Activated CD8-positive, alpha-beta T cell treated with anti-CD3 and anti-CD28 coated beads, Interleukin-2, amount 10 ng/mL, durations not matched to agents 7 days and 5 days (primary cell): ENCODE data around the gene NOL4L. TPM values are rescaled to one million over a fixed set of nuclear protein-coding genes. Genes with fewer than 3 reads are reported as not detected.
"Not testable (repeated sequence)": the region's sequence is repeated elsewhere in the genome, so short reads cannot be mapped to it uniquely, and the experiment has no call there.

Experiments used
- ATAC-seq: fragments of 150-1000 bp; cut with Tn5 transposase; one replicate; pipeline ENCODE4 v1.10.0; 2021; ENCODE audit warnings: moderate library complexity
- CTCF ChIA-PET: fragments of 350-600 bp; sonication (Branson Sonifier 250); formaldehyde crosslinking; loops from one replicate; lab custom pipeline; 2021; ENCODE audit warnings: antibody characterized with exemption; lab: Charles Lee
- POLR2A ChIA-PET: fragments of 350-600 bp; sonication (Branson Sonifier 250); formaldehyde crosslinking; loops from one replicate; lab custom pipeline; 2021; ENCODE audit warnings: antibody characterized with exemption; lab: Charles Lee
- DNase-seq: peaks from one replicate; pipeline ENCODE4 v3.0.0-alpha.2; 2020
- H3K27ac Mint-ChIP-seq: one replicate; pipeline ENCODE4 v1.8.0; 2021; ENCODE audit warnings: mild to moderate bottlenecking, mixed read lengths
- H3K27me3 Mint-ChIP-seq: one replicate; pipeline ENCODE4 v1.8.0; 2021; ENCODE audit warnings: low read depth, mixed read lengths
- H3K36me3 Mint-ChIP-seq: one replicate; pipeline ENCODE4 v1.8.0; 2021; ENCODE audit warnings: low read depth, mixed read lengths
- H3K4me1 Mint-ChIP-seq: one replicate; pipeline ENCODE4 v1.8.0; 2021; ENCODE audit warnings: low read depth, mixed read lengths
- H3K4me3 Mint-ChIP-seq: one replicate; pipeline ENCODE4 v1.8.0; 2021; ENCODE audit warnings: mild to moderate bottlenecking, mixed read lengths
- H3K9me3 Mint-ChIP-seq: one replicate; pipeline ENCODE4 v1.8.0; 2022; ENCODE audit warnings: mixed read lengths; ENCODE audit not compliant: insufficient read depth
- total RNA-seq, 2 experiments: library from RNA; stranded (reverse); gene quantifications; one replicate each; pipeline ENCODE4 v1.2.3, GENCODE V29; 2021

The NOL4L gene
- total RNA-seq, 2 experiments from 2014 or later: 22.2 to 24.5 TPM

- H3K36me3 Mint-ChIP-seq: peaks cover 23% of the 10 kb centered on the region
- no peak overlapping the region for H3K27ac Mint-ChIP-seq
- H3K9me3 Mint-ChIP-seq: no peaks in the 10 kb centered on the region
- no peak for DNase-seq
- CTCF ChIA-PET: no interaction called here
- POLR2A ChIA-PET: no interaction called here
- no peaks in the 10 kb centered on the region for H3K27me3 Mint-ChIP-seq
- no peak overlapping the region for H3K4me3 Mint-ChIP-seq
- no peak for ATAC-seq
- peaks cover 4% of the 10 kb centered on the region for H3K4me1 Mint-ChIP-seq
Observed at GRCh38 chr20:32493356-32493755, 91.8 kb downstream of the NOL4L start.

GRCh38 chr20:32491764-32492151 is 93.4 kb downstream of the NOL4L start:
- H3K27ac Mint-ChIP-seq, POLR2A ChIA-PET, ATAC-seq, H3K27me3 Mint-ChIP-seq, H3K4me3 Mint-ChIP-seq, H3K4me1 Mint-ChIP-seq, DNase-seq, H3K9me3 Mint-ChIP-seq: not testable (repeated sequence)
- CTCF ChIA-PET: interaction anchor here (0.9 kb wide), 1 partner anchor 8 kb away, joined by 3 read pairs; no protein-coding TSS in a partner anchor
- peaks cover 30% of the 10 kb centered on the region for H3K36me3 Mint-ChIP-seq

DNA sequence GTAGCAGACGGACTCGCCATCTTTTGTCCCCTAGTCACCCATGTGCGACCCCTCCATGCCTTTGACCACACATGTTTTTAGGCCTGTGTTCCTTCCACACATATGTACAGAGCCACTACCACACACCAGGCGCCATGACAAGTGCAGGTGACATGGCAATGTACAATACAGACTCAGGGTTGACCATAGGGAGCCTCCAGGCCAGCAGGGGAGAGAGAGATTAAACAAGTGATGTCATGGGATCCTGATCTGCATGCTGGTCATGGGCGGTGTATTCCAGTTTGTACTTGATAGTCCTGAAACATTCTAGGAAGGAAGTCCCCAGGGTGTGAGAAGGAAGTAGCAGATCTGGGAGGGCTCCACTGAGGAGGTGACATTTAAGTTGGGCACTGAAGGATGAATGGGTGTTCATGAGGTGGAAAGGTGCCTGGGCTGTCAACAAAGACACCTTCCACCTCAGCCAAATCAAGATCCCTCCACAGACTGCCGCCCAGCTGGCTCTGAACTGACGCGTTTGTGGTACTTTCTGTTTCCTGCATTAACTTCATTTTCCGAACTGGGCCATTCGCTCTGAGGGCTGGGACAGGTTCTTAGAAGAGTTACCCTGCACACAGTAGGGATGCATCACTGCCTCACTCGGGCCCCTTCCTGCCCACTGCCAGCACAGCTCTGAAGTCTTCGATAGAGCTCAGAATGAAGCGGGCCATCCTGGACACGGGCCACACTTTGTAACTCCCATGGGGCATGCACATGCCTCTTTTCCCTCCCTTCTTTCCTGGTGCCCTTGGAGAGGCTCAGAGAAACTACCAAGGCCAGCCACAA is 94.0 kb downstream of the NOL4L start:
- Mint-ChIP-seq H3K4me1 (peaks cover 9% of the 10 kb centered on the region), H3K9me3 (no peaks in the 10 kb centered on the region), H3K4me3 (no peak overlapping the region), H3K27ac (no peak overlapping the region), H3K36me3 (peaks cover 36% of the 10 kb centered on the region), H3K27me3 (no peaks in the 10 kb centered on the region)
- ATAC-seq: no peak
- ChIA-PET CTCF (interaction anchor here (0.9 kb wide), 1 partner anchor 9 kb away, joined by 3 read pairs; no protein-coding TSS in a partner anchor), POLR2A (no interaction called here)
- DNase-seq: no peak

- Mint-ChIP-seq H3K36me3 (peaks cover 36% of the 10 kb centered on the region), H3K27ac (no peak overlapping the region), H3K9me3 (no peaks in the 10 kb centered on the region), H3K27me3 (no peaks in the 10 kb centered on the region), H3K4me3 (no peak overlapping the region), H3K4me1 (peaks cover 19% of the 10 kb centered on the region)
- CTCF ChIA-PET: interaction anchor here (1.5 kb wide), 1 partner anchor 164 kb away, joined by 4 read pairs; no protein-coding TSS in a partner anchor
- ATAC-seq (no peak), DNase-seq (no peak)
- POLR2A ChIA-PET: interaction anchor here (0.6 kb wide), 1 partner anchor 53 kb away, joined by 3 read pairs; no protein-coding TSS in a partner anchor
Observed at GRCh38 chr20:32488066-32488838, 96.9 kb downstream of the NOL4L start.

GRCh38 chr20:32487381-32487780 is 97.8 kb downstream of the NOL4L start:
- peaks cover 35% of the 10 kb centered on the region for H3K36me3 Mint-ChIP-seq
- DNase-seq (no peak), ATAC-seq (no peak)
- H3K4me1 Mint-ChIP-seq: peaks cover 20% of the 10 kb centered on the region
- POLR2A ChIA-PET: no interaction called here
- no peak overlapping the region for H3K4me3 Mint-ChIP-seq
- no peaks in the 10 kb centered on the region for H3K9me3 Mint-ChIP-seq
- no peaks in the 10 kb centered on the region for H3K27me3 Mint-ChIP-seq
- CTCF ChIA-PET: no interaction called here
- no peak overlapping the region for H3K27ac Mint-ChIP-seq

- H3K9me3 Mint-ChIP-seq: no peaks in the 10 kb centered on the region
- ChIA-PET CTCF (interaction anchor here (1.0 to 3.1 kb wide), 8 partner anchors 18 to 188 kb away, joined by 3 to 14 read pairs (median 4); partner anchors contain the start of genes ASXL1 and C20orf203), POLR2A (no interaction called here)
- ATAC-seq (no peak), DNase-seq (no peak)
- H3K36me3 Mint-ChIP-seq: peaks cover 23% of the 10 kb centered on the region
- peaks cover 23% of the 10 kb centered on the region for H3K4me1 Mint-ChIP-seq
- no peaks in the 10 kb centered on the region for H3K27me3 Mint-ChIP-seq
- H3K4me3 Mint-ChIP-seq: no peak overlapping the region
- no peak overlapping the region for H3K27ac Mint-ChIP-seq
Observed at GRCh38 chr20:32485770-32486478, 99.2 kb downstream of the NOL4L start.

GRCh38 chr20:32484958-32485769 is 100.0 kb downstream of the NOL4L start:
- peak overlapping the region; percentile 83 for H3K4me3 Mint-ChIP-seq
- peak; percentile 82 for ATAC-seq
- H3K27ac Mint-ChIP-seq: peak overlapping the region; percentile 80
- H3K36me3 Mint-ChIP-seq: peaks cover 17% of the 10 kb centered on the region
- H3K27me3 Mint-ChIP-seq: no peaks in the 10 kb centered on the region
- no peaks in the 10 kb centered on the region for H3K9me3 Mint-ChIP-seq
- peaks cover 23% of the 10 kb centered on the region for H3K4me1 Mint-ChIP-seq
- POLR2A ChIA-PET: interaction anchor here (0.8 kb wide), 1 partner anchor 403 kb away, joined by 3 read pairs; no protein-coding TSS in a partner anchor
- DNase-seq: peak; percentile 90
- CTCF ChIA-PET: interaction anchor here (0.7 to 3.1 kb wide), 10 partner anchors 13 to 188 kb away, joined by 3 to 14 read pairs (median 4); partner anchors contain the start of genes ASXL1 and C20orf203

DNA sequence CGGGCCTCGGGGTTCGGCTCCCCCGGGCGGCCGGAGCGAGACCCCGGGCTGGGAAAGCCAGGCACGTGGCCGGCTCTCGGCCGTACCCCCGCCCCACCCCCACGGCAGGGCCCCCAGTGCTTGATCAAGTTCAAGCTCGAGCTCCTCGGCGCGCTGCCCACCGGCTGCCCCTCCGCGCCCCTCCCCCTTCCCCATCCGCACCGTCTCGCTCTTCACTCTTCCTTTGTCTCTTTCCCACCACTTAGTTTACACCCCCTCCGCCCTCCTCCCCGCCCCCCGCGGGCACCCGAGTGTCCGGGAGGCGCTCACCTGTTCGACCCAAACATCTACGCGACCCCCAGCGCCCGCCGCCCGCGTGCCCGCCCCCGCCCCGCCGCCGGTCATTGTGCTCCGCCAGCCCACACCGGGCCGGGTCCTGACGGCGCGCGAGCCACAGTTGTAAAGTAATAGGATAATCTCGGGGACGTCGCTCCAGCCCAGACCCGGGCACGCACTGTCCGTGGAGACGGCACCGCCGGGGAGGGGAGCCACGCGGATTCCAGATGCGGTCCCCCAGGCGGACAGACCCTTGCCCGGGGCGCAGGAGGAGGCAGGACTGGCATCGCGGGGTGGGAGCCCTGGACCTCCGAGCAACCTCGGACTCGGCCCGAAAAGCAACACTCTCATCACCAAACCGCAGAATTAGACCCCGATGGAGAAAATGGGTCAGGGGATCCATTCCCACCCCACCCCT is 100.7 kb downstream of the NOL4L start:
- H3K27me3 Mint-ChIP-seq: no peaks in the 10 kb centered on the region
- H3K4me1 Mint-ChIP-seq: peaks cover 23% of the 10 kb centered on the region
- H3K4me3 Mint-ChIP-seq: peak overlapping the region; percentile 46
- peak; percentile 34 for ATAC-seq
- no peaks in the 10 kb centered on the region for H3K9me3 Mint-ChIP-seq
- ChIA-PET CTCF (interaction anchor here (0.7 to 3.1 kb wide), 9 partner anchors 14 to 189 kb away, joined by 3 to 14 read pairs (median 4); partner anchors contain the start of genes ASXL1 and C20orf203), POLR2A (interaction anchor here (0.8 kb wide), 1 partner anchor 402 kb away, joined by 3 read pairs; no protein-coding TSS in a partner anchor)
- peaks cover 17% of the 10 kb centered on the region for H3K36me3 Mint-ChIP-seq
- H3K27ac Mint-ChIP-seq: no peak overlapping the region
- DNase-seq: peak; percentile 37

GRCh38 chr20:32483351-32484224 is 101.5 kb downstream of the NOL4L start:
- peak overlapping the region; percentile 68 for H3K4me3 Mint-ChIP-seq
- H3K4me1 Mint-ChIP-seq: peaks cover 23% of the 10 kb centered on the region
- H3K27me3 Mint-ChIP-seq: no peaks in the 10 kb centered on the region
- POLR2A ChIA-PET: no interaction called here
- peaks cover 17% of the 10 kb centered on the region for H3K36me3 Mint-ChIP-seq
- H3K9me3 Mint-ChIP-seq: no peaks in the 10 kb centered on the region
- DNase-seq: peak; percentile 45
- no peak overlapping the region for H3K27ac Mint-ChIP-seq
- peak; percentile 34 for ATAC-seq
- CTCF ChIA-PET: interaction anchor here (1.2 to 3.1 kb wide), 3 partner anchors 25 to 168 kb away, joined by 4 to 14 read pairs (median 12); no protein-coding TSS in a partner anchor
